ENCODE measurements around the gene TCP11. TPM values are rescaled to one million over a fixed set of nuclear protein-coding genes. Genes with fewer than 3 reads are reported as not detected.

The TCP11 gene
- total RNA-seq, 1 donor from 2014 or later = not detected

- Histone ChIP-seq H3K4me3 (ENCODE audit: low read depth, low read length) (no peak overlapping the region), H3K27me3 (ENCODE audit: control insufficient read depth, insufficient read depth, low read length) (no peaks in the 10 kb centered on the region), H3K36me3 (ENCODE audit: control insufficient read depth, insufficient read depth, low read length) (no peaks in the 10 kb centered on the region)
- DNase-seq (ENCODE audit: low read depth) = no peak
- TF ChIP-seq, protein P1, sequence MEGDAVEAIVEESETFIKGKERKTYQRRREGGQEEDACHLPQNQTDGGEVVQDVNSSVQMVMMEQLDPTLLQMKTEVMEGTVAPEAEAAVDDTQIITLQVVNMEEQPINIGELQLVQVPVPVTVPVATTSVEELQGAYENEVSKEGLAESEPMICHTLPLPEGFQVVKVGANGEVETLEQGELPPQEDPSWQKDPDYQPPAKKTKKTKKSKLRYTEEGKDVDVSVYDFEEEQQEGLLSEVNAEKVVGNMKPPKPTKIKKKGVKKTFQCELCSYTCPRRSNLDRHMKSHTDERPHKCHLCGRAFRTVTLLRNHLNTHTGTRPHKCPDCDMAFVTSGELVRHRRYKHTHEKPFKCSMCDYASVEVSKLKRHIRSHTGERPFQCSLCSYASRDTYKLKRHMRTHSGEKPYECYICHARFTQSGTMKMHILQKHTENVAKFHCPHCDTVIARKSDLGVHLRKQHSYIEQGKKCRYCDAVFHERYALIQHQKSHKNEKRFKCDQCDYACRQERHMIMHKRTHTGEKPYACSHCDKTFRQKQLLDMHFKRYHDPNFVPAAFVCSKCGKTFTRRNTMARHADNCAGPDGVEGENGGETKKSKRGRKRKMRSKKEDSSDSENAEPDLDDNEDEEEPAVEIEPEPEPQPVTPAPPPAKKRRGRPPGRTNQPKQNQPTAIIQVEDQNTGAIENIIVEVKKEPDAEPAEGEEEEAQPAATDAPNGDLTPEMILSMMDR (IDR thresholded peaks at IDR 0.05; ENCODE audit: insufficient read depth, low read length, severe bottlenecking) = no peak
- no peak for FAIRE-seq
Measured at GRCh38 chr6:35176301-35177024, 35.3 kb upstream of the TCP11 start.

DNA sequence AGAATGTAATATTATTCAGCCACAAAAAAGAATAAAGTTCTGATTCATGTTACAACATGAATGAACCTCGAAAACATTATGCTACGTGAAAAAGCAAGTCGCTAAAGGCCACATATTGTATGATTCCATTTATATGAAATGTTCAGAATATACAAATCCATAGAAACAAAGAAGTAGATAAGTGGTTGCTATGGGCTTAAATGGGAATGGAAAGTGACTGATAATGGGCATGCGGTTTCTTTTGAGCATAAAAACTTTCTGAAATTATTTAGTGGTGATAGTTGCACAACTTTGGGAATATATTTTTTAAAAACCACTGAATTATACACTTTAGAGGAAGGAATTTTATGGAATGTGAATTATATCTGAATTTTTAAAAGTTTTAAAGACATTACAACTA is 33.4 kb upstream of the TCP11 start:
- no peak overlapping the region for H3K4me3 ChIP-seq (ENCODE audit: low read depth, low read length)
- no peaks in the 10 kb centered on the region for H3K27me3 ChIP-seq (ENCODE audit: control insufficient read depth, insufficient read depth, low read length)
- no peak for FAIRE-seq
- no peak for DNase-seq (ENCODE audit: low read depth)
- TF ChIP-seq, protein P1 (IDR thresholded peaks at IDR 0.05; ENCODE audit: insufficient read depth, low read length, severe bottlenecking) = no peak
- no peaks in the 10 kb centered on the region for H3K36me3 ChIP-seq (ENCODE audit: control insufficient read depth, insufficient read depth, low read length)

- TF ChIP-seq, protein P1 (IDR thresholded peaks at IDR 0.05; ENCODE audit: insufficient read depth, low read length, severe bottlenecking) = no peak
- no peaks in the 10 kb centered on the region for H3K36me3 ChIP-seq (ENCODE audit: control insufficient read depth, insufficient read depth, low read length)
- no peaks in the 10 kb centered on the region for H3K27me3 ChIP-seq (ENCODE audit: control insufficient read depth, insufficient read depth, low read length)
- H3K4me3 ChIP-seq (ENCODE audit: low read depth, low read length) = no peak overlapping the region
- FAIRE-seq = no peak
- no peak for DNase-seq (ENCODE audit: low read depth)
Measured at GRCh38 chr6:35174088-35174434, 32.9 kb upstream of the TCP11 start.

DNA sequence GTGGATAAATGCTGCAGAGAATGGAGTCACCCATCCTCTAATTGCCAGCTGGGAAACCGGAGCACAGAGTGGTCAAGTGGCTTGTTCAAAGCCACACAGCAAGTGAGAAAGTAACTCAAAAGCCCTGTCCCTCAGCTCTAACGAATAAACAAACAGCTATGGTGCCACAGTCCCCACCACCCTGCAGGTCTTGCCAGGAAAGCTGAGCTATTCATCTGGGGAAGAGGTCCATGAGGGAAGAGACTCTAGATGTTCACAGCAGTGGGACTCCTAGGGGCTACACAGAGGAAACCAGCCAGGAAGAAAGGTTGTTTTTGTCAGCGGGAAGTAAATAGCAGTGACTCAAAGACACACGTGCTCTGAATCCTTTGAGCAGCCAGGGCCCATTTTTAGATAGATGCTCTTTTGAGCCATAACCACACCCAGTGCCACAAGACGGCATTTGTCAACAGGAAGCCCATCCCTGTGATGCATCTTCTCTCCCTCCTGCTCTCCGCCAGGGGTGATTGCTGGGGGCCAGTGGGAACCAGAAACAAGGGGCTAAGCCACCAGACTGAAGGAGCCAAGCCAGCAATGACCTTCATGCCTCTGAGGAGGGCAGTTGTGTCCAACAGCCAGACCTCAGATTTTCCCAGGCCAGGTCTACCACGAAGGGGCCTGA is 32.4 kb upstream of the TCP11 start:
- H3K4me3 ChIP-seq (ENCODE audit: low read depth, low read length) = no peak overlapping the region
- no peak for DNase-seq (ENCODE audit: low read depth)
- TF ChIP-seq, protein P1 (IDR thresholded peaks at IDR 0.05; ENCODE audit: insufficient read depth, low read length, severe bottlenecking) = no peak
- no peaks in the 10 kb centered on the region for H3K36me3 ChIP-seq (ENCODE audit: control insufficient read depth, insufficient read depth, low read length)
- FAIRE-seq = no peak
- no peaks in the 10 kb centered on the region for H3K27me3 ChIP-seq (ENCODE audit: control insufficient read depth, insufficient read depth, low read length)

GRCh38 chr6:35173044-35173426 is 31.9 kb upstream of the TCP11 start:
- TF ChIP-seq, protein P1 (IDR thresholded peaks at IDR 0.05; ENCODE audit: insufficient read depth, low read length, severe bottlenecking) = no peak
- FAIRE-seq (no peak), DNase-seq (ENCODE audit: low read depth) (no peak)

More at GRCh38 chr6:35173044-35173426, 31.9 kb upstream of the TCP11 start:
- Histone ChIP-seq H3K36me3 (ENCODE audit: control insufficient read depth, insufficient read depth, low read length) (no peaks in the 10 kb centered on the region), H3K27me3 (ENCODE audit: control insufficient read depth, insufficient read depth, low read length) (no peaks in the 10 kb centered on the region), H3K4me3 (ENCODE audit: low read depth, low read length) (no peak overlapping the region)
